Endothelial cell of umbilical vein (primary cell): ENCODE results near the gene PSIP1. TPM values are rescaled to one million over a fixed set of nuclear protein-coding genes. Genes with fewer than 3 reads are reported as not detected.

Source experiments
- BruUV-seq: library from RNA; stranded (reverse); fragments of 400-500 nt; replicated peaks from 2 replicates; lab custom pipeline; 2021; lab: Mats Ljungman, UMichigan
- CTCF ChIA-PET: fragments of 300-600, 350-600 bp; sonication (Branson Sonifier 250); formaldehyde crosslinking; loops from one replicate; lab custom pipeline; 2021; ENCODE audit warnings: antibody characterized with exemption, inconsistent platforms; lab: Charles Lee
- POLR2A ChIA-PET: fragments of 300-600, 350-600 bp; sonication (Branson Sonifier 250); formaldehyde crosslinking; loops from one replicate; lab custom pipeline; 2021; ENCODE audit warnings: antibody characterized with exemption, inconsistent platforms; lab: Charles Lee
- DNase-seq: peaks from one replicate; pipeline ENCODE4 v3.0.0-alpha.2; 2011; ENCODE audit warnings: low read depth, low spot score
- FAIRE-seq: peaks from 2 replicates; lab custom pipeline; 2011; peaks lifted over from hg19 to GRCh38; lab: Jason Lieb, UNC
- H2AFZ ChIP-seq: 2 replicates; pipeline ENCODE4 v1.6.0; 2012; ENCODE audit warnings: low read depth, low read length, control low read depth, inconsistent platforms
- H3K27ac ChIP-seq: 2 replicates; pipeline ENCODE4 v1.5.1; 2011; ENCODE audit warnings: low read depth, mild to moderate bottlenecking, control low read depth, low read length, moderate library complexity; ENCODE audit not compliant: insufficient read depth
- H3K27me3 ChIP-seq, 2 experiments: 2 replicates each; pipeline versions ENCODE4 v1.6.0 to v1.6.1; 2011; ENCODE audit warnings: low read length in 2 of 2, mixed read lengths in 1 of 2; ENCODE audit not compliant: control insufficient read depth in 2 of 2, insufficient read depth in 2 of 2
- H3K36me3 ChIP-seq, 2 experiments: 2 replicates in 1 of 2; 3 replicates in 1 of 2; pipeline ENCODE4 v1.5.1; 2011; ENCODE audit warnings: low read length in 2 of 2, mild to moderate bottlenecking in 1 of 2, moderate library complexity in 1 of 2; ENCODE audit not compliant: control insufficient read depth in 2 of 2, insufficient read depth in 2 of 2; ENCODE audit errors: extremely low read depth in 1 of 2
- H3K4me1 ChIP-seq: 3 replicates; pipeline ENCODE4 v1.5.1; 2011; ENCODE audit warnings: mild to moderate bottlenecking, low read length; ENCODE audit not compliant: control insufficient read depth, insufficient read depth; ENCODE audit errors: extremely low read depth
- H3K4me2 ChIP-seq: 2 replicates; pipeline ENCODE4 v1.6.1; 2011; ENCODE audit warnings: low read length, control low read depth, mixed read lengths; ENCODE audit not compliant: insufficient read depth
- H3K4me3 ChIP-seq, 3 experiments: fragments of 200-600 bp in 1 of 3; sonication (generic), shearing (Covaris generic) in 1 of 3; replicated peaks in 1 of 3; 2 replicates each; pipeline ENCODE4 v1.5.1; 2011 to 2016; ENCODE audit warnings: control low read depth in 3 of 3, low read length in 3 of 3, mild to moderate bottlenecking in 2 of 3, inconsistent platforms in 1 of 3, low read depth in 1 of 3, moderate library complexity in 1 of 3; ENCODE audit not compliant: insufficient read depth in 1 of 3
- H3K79me2 ChIP-seq: 2 replicates; pipeline ENCODE4 v1.6.0; 2012; ENCODE audit warnings: low read length, inconsistent platforms; ENCODE audit not compliant: control insufficient read depth, insufficient read depth
- H3K9ac ChIP-seq: replicated peaks from 2 replicates; pipeline ENCODE3; 2011; ENCODE audit warnings: low read length, control low read depth; ENCODE audit not compliant: insufficient read depth; ENCODE audit errors: extremely low read depth
- H3K9me1 ChIP-seq: replicated peaks from 3 replicates; pipeline ENCODE4 v1.6.0; 2011; ENCODE audit warnings: mild to moderate bottlenecking, low read length; ENCODE audit not compliant: control insufficient read depth, insufficient read depth; ENCODE audit errors: extremely low read depth
- H3K9me3 ChIP-seq: replicated peaks from 2 replicates; pipeline ENCODE4 v1.5.1; 2012; ENCODE audit warnings: low read length, inconsistent platforms; ENCODE audit not compliant: control insufficient read depth, insufficient read depth
- H4K20me1 ChIP-seq: replicated peaks from 2 replicates; pipeline ENCODE3; 2011; ENCODE audit warnings: mild to moderate bottlenecking, low read length; ENCODE audit not compliant: control insufficient read depth, insufficient read depth; ENCODE audit errors: extremely low read depth
- EZH2 ChIP-seq: IDR thresholded peaks from 2 replicates; pipeline ENCODE4 v1.6.1; 2012; ENCODE audit warnings: borderline replicate concordance, low read depth, mild to moderate bottlenecking, moderate library complexity, low read length, inconsistent platforms; ENCODE audit not compliant: severe bottlenecking
- FOS ChIP-seq: IDR thresholded peaks from 2 replicates; pipeline ENCODE4 v1.6.1; 2011; ENCODE audit warnings: mild to moderate bottlenecking, low read length, moderate library complexity, borderline replicate concordance; ENCODE audit not compliant: insufficient read depth
- GATA2 ChIP-seq: IDR thresholded peaks from 2 replicates; pipeline ENCODE4 v1.7.0; 2011; ENCODE audit warnings: low read depth, mild to moderate bottlenecking, moderate library complexity, mixed read lengths, low read length; ENCODE audit not compliant: insufficient read length, insufficient read depth
- JUN ChIP-seq: IDR thresholded peaks from 2 replicates; pipeline ENCODE4 v1.6.1; 2011; ENCODE audit warnings: borderline replicate concordance, low read depth; ENCODE audit not compliant: insufficient read length, insufficient read depth
- MYC ChIP-seq: IDR thresholded peaks from one replicate; pipeline ENCODE4 v1.6.1; 2011; ENCODE audit warnings: mild to moderate bottlenecking, low read depth, low read length
- POLR2A ChIP-seq: IDR thresholded peaks from 2 replicates; pipeline ENCODE4 v1.6.1; 2012; ENCODE audit warnings: low read depth, mild to moderate bottlenecking, control low read depth, low read length
- POLR2AphosphoS5 ChIP-seq: IDR thresholded peaks from 2 replicates; pipeline ENCODE4 v1.6.1; 2012; ENCODE audit warnings: low read depth, mild to moderate bottlenecking, control low read depth, low read length, moderate library complexity; ENCODE audit not compliant: insufficient read depth
- dilution Hi-C: fragments of 300-500 bp; cut with MboI; formaldehyde crosslinking; loops from one replicate; pipeline ENCODE4 v1.15.0; 2019; ENCODE audit warnings: low sequenced_read_pairs; ENCODE audit not compliant: extremely low pct_ligation_motif_present
- intact Hi-C: fragments of 100-400 bp; cut with micrococcal nuclease; formaldehyde crosslinking; loops from one replicate; pipeline ENCODE4 v1.10.0; 2022
- polyA plus RNA-seq, 4 experiments: library from polyadenylated mRNA; depleted of rRNA in 3 of 4; stranded (reverse) in 3 of 4; unstranded in 1 of 4; fragments of >200 nt; gene quantifications; 2 replicates each; pipeline versions ENCODE4 v1.2.1 to v1.2.3, GENCODE V29; 2011 to 2012; ENCODE audit warnings: missing spikeins in 1 of 4
- total RNA-seq: library from RNA; stranded (reverse); gene quantifications from 2 replicates; pipeline ENCODE4 v1.2.3, GENCODE V29; 2021
- TF ChIP-seq, protein P1 (sequence below): IDR thresholded peaks from 2 replicates; pipeline ENCODE4 v1.6.1; 2011; ENCODE audit not compliant: insufficient read depth, insufficient read length
- TF ChIP-seq, protein P2 (sequence below), 2 donors: IDR thresholded peaks; 1 replicate in 1 of 2; 2 replicates in 1 of 2; pipeline ENCODE4 v1.5.1; 2011; ENCODE audit warnings: low read length in 2 of 2, mild to moderate bottlenecking in 2 of 2, moderate library complexity in 2 of 2, control low read depth in 1 of 2, inconsistent platforms in 1 of 2, low read depth in 1 of 2; ENCODE audit not compliant: insufficient read depth in 1 of 2; ENCODE audit errors: extremely low read depth in 1 of 2

Gene PSIP1
- total and polyA plus RNA-seq, 2 donors (not counting 3 experiments of a cell fraction or from before 2014, with no cell fraction given) = 12.9 to 76.7 TPM

- ChIA-PET CTCF (interaction anchor here (0.8 to 1.4 kb wide), 3 partner anchors 11 to 84 kb away, joined by 3 read pairs; no protein-coding TSS in a partner anchor), POLR2A (no interaction called here)
- TF ChIP-seq POLR2AphosphoS5 = no peak
- H3K27me3 ChIP-seq = peaks cover 0 to 3% of the 10 kb centered on the region in 2 experiments
- H3K4me1 ChIP-seq = peaks cover 12% of the 10 kb centered on the region
- dilution Hi-C loops = no loop called here
- no peak overlapping the region for H2AFZ ChIP-seq
- DNase-seq (no peak), FAIRE-seq (no peak)
- no peaks in the 10 kb centered on the region for H3K9me3 ChIP-seq
- H4K20me1 ChIP-seq = no peaks in the 10 kb centered on the region
- no peaks in the 10 kb centered on the region for H3K79me2 ChIP-seq
- no peak overlapping the region for H3K4me3 ChIP-seq
- H3K36me3 ChIP-seq = no peaks in the 10 kb centered on the region
- H3K4me2 ChIP-seq = no peak overlapping the region
- no peak overlapping the region for H3K27ac ChIP-seq
- no TSS peak for BruUV-seq
- H3K9ac ChIP-seq = no peak overlapping the region
- intact Hi-C loops = no loop called here
- H3K9me1 ChIP-seq = no peaks in the 10 kb centered on the region
Measured at GRCh38 chr9:15522130-15522755, 11.5 kb upstream of the PSIP1 start.

- H3K9me1 ChIP-seq = no peaks in the 10 kb centered on the region
- H3K27me3 ChIP-seq = peaks cover 0 to 3% of the 10 kb centered on the region in 2 experiments
- DNase-seq (no peak), FAIRE-seq (no peak)
- peaks cover 12% of the 10 kb centered on the region for H3K4me1 ChIP-seq
- no peak overlapping the region for H2AFZ ChIP-seq
- H3K79me2 ChIP-seq = no peaks in the 10 kb centered on the region
- H3K27ac ChIP-seq = no peak overlapping the region
- ChIA-PET POLR2A (no interaction called here), CTCF (no interaction called here)
- no peaks in the 10 kb centered on the region for H4K20me1 ChIP-seq
- dilution Hi-C loops (no loop called here), intact Hi-C loops (no loop called here)
- no TSS peak for BruUV-seq
- no peak for TF ChIP-seq MYC
- TF ChIP-seq FOS = no peak
- no peak for TF ChIP-seq POLR2A
- TF ChIP-seq, protein P1, sequence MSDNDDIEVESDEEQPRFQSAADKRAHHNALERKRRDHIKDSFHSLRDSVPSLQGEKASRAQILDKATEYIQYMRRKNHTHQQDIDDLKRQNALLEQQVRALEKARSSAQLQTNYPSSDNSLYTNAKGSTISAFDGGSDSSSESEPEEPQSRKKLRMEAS = no peak
- no peak for TF ChIP-seq GATA2
- TF ChIP-seq JUN = no peak
- TF ChIP-seq, protein P2, sequence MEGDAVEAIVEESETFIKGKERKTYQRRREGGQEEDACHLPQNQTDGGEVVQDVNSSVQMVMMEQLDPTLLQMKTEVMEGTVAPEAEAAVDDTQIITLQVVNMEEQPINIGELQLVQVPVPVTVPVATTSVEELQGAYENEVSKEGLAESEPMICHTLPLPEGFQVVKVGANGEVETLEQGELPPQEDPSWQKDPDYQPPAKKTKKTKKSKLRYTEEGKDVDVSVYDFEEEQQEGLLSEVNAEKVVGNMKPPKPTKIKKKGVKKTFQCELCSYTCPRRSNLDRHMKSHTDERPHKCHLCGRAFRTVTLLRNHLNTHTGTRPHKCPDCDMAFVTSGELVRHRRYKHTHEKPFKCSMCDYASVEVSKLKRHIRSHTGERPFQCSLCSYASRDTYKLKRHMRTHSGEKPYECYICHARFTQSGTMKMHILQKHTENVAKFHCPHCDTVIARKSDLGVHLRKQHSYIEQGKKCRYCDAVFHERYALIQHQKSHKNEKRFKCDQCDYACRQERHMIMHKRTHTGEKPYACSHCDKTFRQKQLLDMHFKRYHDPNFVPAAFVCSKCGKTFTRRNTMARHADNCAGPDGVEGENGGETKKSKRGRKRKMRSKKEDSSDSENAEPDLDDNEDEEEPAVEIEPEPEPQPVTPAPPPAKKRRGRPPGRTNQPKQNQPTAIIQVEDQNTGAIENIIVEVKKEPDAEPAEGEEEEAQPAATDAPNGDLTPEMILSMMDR (IDR thresholded peaks at IDR 0.05; ENCODE audit: extremely low read depth in 1 of 2, insufficient read depth in 1 of 2, low read depth in 1 of 2, low read length in 2 of 2) = no peak
- no peak for TF ChIP-seq EZH2
- no peaks in the 10 kb centered on the region for H3K9me3 ChIP-seq
- H3K4me3 ChIP-seq = no peak overlapping the region
- H3K36me3 ChIP-seq = no peaks in the 10 kb centered on the region
- no peak overlapping the region for H3K4me2 ChIP-seq
- H3K9ac ChIP-seq = no peak overlapping the region
Measured at GRCh38 chr9:15521254-15521653, 10.5 kb upstream of the PSIP1 start.
